DND-41 (cell line): ENCODE results near the gene EXOC4.

Experiments used
- ATAC-seq: fragments of 200-7000 bp; cut with Tn5 transposase; 3 replicates; pipeline ENCODE4 v1.9.1; 2021; ENCODE audit warnings: low read depth; ENCODE audit not compliant: insufficient read depth
- DNase-seq: peaks from one replicate; pipeline ENCODE4 v3.0.0-alpha.2; 2020
- H2AFZ ChIP-seq: 2 replicates; pipeline ENCODE4 v1.6.0; 2012; ENCODE audit warnings: low read depth, low read length
- H3K27ac ChIP-seq: 2 replicates; pipeline ENCODE4 v1.5.1; 2012; ENCODE audit warnings: low read length, inconsistent platforms
- H3K27me3 ChIP-seq: fragments of 200-600 bp; sonication (generic); 2 replicates; pipeline ENCODE4 v1.6.0; 2012; ENCODE audit warnings: low read length, mild to moderate bottlenecking, inconsistent platforms; ENCODE audit not compliant: insufficient read depth, poor library complexity
- H3K36me3 ChIP-seq: 2 replicates; pipeline ENCODE4 v1.5.1; 2012; ENCODE audit warnings: low read length, inconsistent platforms; ENCODE audit not compliant: insufficient read depth
- H3K4me1 ChIP-seq: 2 replicates; pipeline ENCODE4 v1.5.1; 2012; ENCODE audit warnings: mild to moderate bottlenecking, low read length; ENCODE audit not compliant: insufficient read depth
- H3K4me2 ChIP-seq: 2 replicates; pipeline ENCODE4 v1.6.0; 2012; ENCODE audit warnings: mild to moderate bottlenecking, moderate library complexity, low read length, inconsistent platforms; ENCODE audit not compliant: insufficient read depth
- H3K4me3 ChIP-seq, 2 experiments: fragments of 200-600 bp in 1 of 2; shearing (Covaris generic) in 1 of 2; 2 replicates each; pipeline ENCODE4 v1.5.1; 2012 to 2016; ENCODE audit warnings: inconsistent platforms in 2 of 2, low read length in 2 of 2, mild to moderate bottlenecking in 2 of 2, low read depth in 1 of 2, moderate library complexity in 1 of 2
- H3K79me2 ChIP-seq: 2 replicates; pipeline ENCODE4 v1.6.0; 2012; ENCODE audit warnings: low read length, inconsistent platforms; ENCODE audit not compliant: insufficient read depth
- H3K9ac ChIP-seq: 2 replicates; pipeline ENCODE4 v1.6.0; 2012; ENCODE audit warnings: low read depth, mild to moderate bottlenecking, inconsistent platforms, low read length, moderate library complexity
- H3K9me3 ChIP-seq: 2 replicates; pipeline ENCODE4 v1.5.1; 2012; ENCODE audit warnings: low read length, moderate library complexity, mild to moderate bottlenecking, inconsistent platforms; ENCODE audit not compliant: insufficient read depth, severe bottlenecking
- H4K20me1 ChIP-seq: 2 replicates; pipeline ENCODE4 v1.6.0; 2012; ENCODE audit warnings: low read length; ENCODE audit not compliant: insufficient read depth
- CTCF ChIP-seq: IDR thresholded peaks from 2 replicates; pipeline ENCODE4 v1.5.1; 2012; ENCODE audit warnings: borderline replicate concordance, low read length, moderate library complexity, mild to moderate bottlenecking; ENCODE audit not compliant: poor library complexity, severe bottlenecking; ENCODE audit errors: extremely low read depth
- EZH2 ChIP-seq: IDR thresholded peaks from 3 replicates; pipeline ENCODE4 v1.6.1; 2012; ENCODE audit warnings: borderline replicate concordance, low read depth, mild to moderate bottlenecking, moderate library complexity, low read length, inconsistent platforms; ENCODE audit not compliant: severe bottlenecking

EXOC4 gene

GRCh38 chr7:134034652-134035051 lies 781.8 kb downstream of the EXOC4 start:
- H4K20me1 ChIP-seq: no peaks in the 10 kb centered on the region
- H3K27me3 ChIP-seq: no peaks in the 10 kb centered on the region
- DNase-seq (no peak), ATAC-seq (no peak)
- H3K79me2 ChIP-seq: no peaks in the 10 kb centered on the region
- no peak overlapping the region for H3K4me3 ChIP-seq
- H3K4me1 ChIP-seq: peaks cover 24% of the 10 kb centered on the region
- H3K4me2 ChIP-seq: no peak overlapping the region
- H3K27ac ChIP-seq: no peak overlapping the region
- H2AFZ ChIP-seq: no peak overlapping the region
- TF ChIP-seq EZH2: no peak
- no peak for TF ChIP-seq CTCF
- H3K36me3 ChIP-seq: no peaks in the 10 kb centered on the region
- H3K9ac ChIP-seq: no peak overlapping the region
- no peaks in the 10 kb centered on the region for H3K9me3 ChIP-seq

GRCh38 chr7:134037991-134038390 lies 785.1 kb downstream of the EXOC4 start:
- no peak overlapping the region for H2AFZ ChIP-seq
- no peak overlapping the region for H3K9ac ChIP-seq
- H3K4me2 ChIP-seq: no peak overlapping the region
- H3K4me1 ChIP-seq: peaks cover under 1% of the 10 kb centered on the region; the same call in 1 of the 2 replicates
- no peak for TF ChIP-seq EZH2
- no peak for TF ChIP-seq CTCF
- H3K4me3 ChIP-seq: no peak overlapping the region
- ATAC-seq (no peak), DNase-seq (no peak)
- no peaks in the 10 kb centered on the region for H3K27me3 ChIP-seq
- no peaks in the 10 kb centered on the region for H3K36me3 ChIP-seq
- H3K79me2 ChIP-seq: no peaks in the 10 kb centered on the region
- H4K20me1 ChIP-seq: no peaks in the 10 kb centered on the region
- H3K27ac ChIP-seq: no peak overlapping the region
- H3K9me3 ChIP-seq: no peaks in the 10 kb centered on the region

- Histone ChIP-seq H3K36me3 (no peaks in the 10 kb centered on the region), H3K9me3 (no peaks in the 10 kb centered on the region), H2AFZ (no peak overlapping the region), H3K27ac (no peak overlapping the region), H3K79me2 (no peaks in the 10 kb centered on the region), H3K27me3 (no peaks in the 10 kb centered on the region), H3K4me3 (no peak overlapping the region), H4K20me1 (no peaks in the 10 kb centered on the region), H3K9ac (no peak overlapping the region), H3K4me2 (no peak overlapping the region), H3K4me1 (no peaks in the 10 kb centered on the region)
- DNase-seq: no peak
- ATAC-seq: no peak
- TF ChIP-seq EZH2 (no peak), CTCF (no peak)
These were observed 788.1 kb downstream of the EXOC4 start for GRCh38 chr7:134040988-134041387.

- no peaks in the 10 kb centered on the region for H3K27me3 ChIP-seq
- H3K27ac ChIP-seq: no peak overlapping the region
- ATAC-seq (no peak), DNase-seq (no peak)
- TF ChIP-seq EZH2: no peak
- TF ChIP-seq CTCF: no peak
- H3K36me3 ChIP-seq: no peaks in the 10 kb centered on the region
- H3K9me3 ChIP-seq: no peaks in the 10 kb centered on the region
- no peak overlapping the region for H3K4me3 ChIP-seq
- no peak overlapping the region for H2AFZ ChIP-seq
- no peaks in the 10 kb centered on the region for H3K79me2 ChIP-seq
- H3K4me1 ChIP-seq: no peaks in the 10 kb centered on the region
- no peaks in the 10 kb centered on the region for H4K20me1 ChIP-seq
- H3K9ac ChIP-seq: no peak overlapping the region
- H3K4me2 ChIP-seq: no peak overlapping the region
These were observed 788.6 kb downstream of the EXOC4 start for GRCh38 chr7:134041477-134041876.
